ENCODE data around the gene C9orf85. TPM values are rescaled to one million over a fixed set of nuclear protein-coding genes. Genes with fewer than 3 reads are reported as not detected.

The C9orf85 gene
- 11.0 and 12.8 TPM in 2 replicates for total RNA-seq

GRCh38 chr9:71911061-71911907 is at the start of gene C9orf85, which contains the start of gene ABHD17B:
Gene C9orf85, plus strand, starts transcription at chr9:71911639. Its CDS starts 96 bp downstream, at chr9:71911735.
Gene ABHD17B, minus strand, starts transcription at chr9:71911193. Its CDS starts 36,113 bp downstream, at chr9:71875080.
- intact Hi-C loops (cut with micrococcal nuclease): loop anchor here (1.0 to 10.0 kb wide), 13 partner anchors 9 to 1653 kb away; partner anchors contain the start of genes ANXA1, SMC5 and ZFAND5

GRCh38 chr9:71863631-71864030 is 47.8 kb upstream of the C9orf85 start:
- intact Hi-C loops (cut with micrococcal nuclease): no loop called here

- intact Hi-C loops (cut with micrococcal nuclease): loop anchor here (2.0 kb wide), 1 partner anchor 17 kb away; no protein-coding TSS in a partner anchor
Observed at GRCh38 chr9:71875345-71875744, 36.1 kb upstream of the C9orf85 start.

- intact Hi-C loops (cut with micrococcal nuclease): no loop called here
Observed at GRCh38 chr9:71876106-71876505, 35.3 kb upstream of the C9orf85 start.

GRCh38 chr9:71876829-71877228 is 34.6 kb upstream of the C9orf85 start:
- intact Hi-C loops (cut with micrococcal nuclease): no loop called here

GRCh38 chr9:71878327-71879274 is 32.8 kb upstream of the C9orf85 start:
- intact Hi-C loops (cut with micrococcal nuclease): loop anchor here (2.0 kb wide), 1 partner anchor 18 kb away; no protein-coding TSS in a partner anchor

GRCh38 chr9:71879644-71880174 is 31.7 kb upstream of the C9orf85 start:
- intact Hi-C loops (cut with micrococcal nuclease): loop anchor here (2.0 kb wide), 1 partner anchor 17 kb away; no protein-coding TSS in a partner anchor

GRCh38 chr9:71884005-71884404 is 27.4 kb upstream of the C9orf85 start:
- intact Hi-C loops (cut with micrococcal nuclease): no loop called here

- intact Hi-C loops (cut with micrococcal nuclease): no loop called here
Observed at GRCh38 chr9:71885467-71885866, 26.0 kb upstream of the C9orf85 start.

- intact Hi-C loops (cut with micrococcal nuclease): no loop called here
Observed at GRCh38 chr9:71886015-71886414, 25.4 kb upstream of the C9orf85 start.

GRCh38 chr9:71886541-71886940 is 24.9 kb upstream of the C9orf85 start:
- intact Hi-C loops (cut with micrococcal nuclease): no loop called here

GRCh38 chr9:71887362-71887761 is 24.1 kb upstream of the C9orf85 start:
- intact Hi-C loops (cut with micrococcal nuclease): loop anchor here (1.0 kb wide), 1 partner anchor 8 kb away; no protein-coding TSS in a partner anchor

GRCh38 chr9:71890042-71890679 is 21.3 kb upstream of the C9orf85 start:
- intact Hi-C loops (cut with micrococcal nuclease): no loop called here

- intact Hi-C loops (cut with micrococcal nuclease): no loop called here
Observed at GRCh38 chr9:71891557-71892189, 19.8 kb upstream of the C9orf85 start.

GRCh38 chr9:71895117-71895516 is 16.3 kb upstream of the C9orf85 start:
- intact Hi-C loops (cut with micrococcal nuclease): loop anchor here (1.0 to 5.0 kb wide), 3 partner anchors 8 to 113 kb away; no protein-coding TSS in a partner anchor

GRCh38 chr9:71895955-71896354 is 15.5 kb upstream of the C9orf85 start:
- intact Hi-C loops (cut with micrococcal nuclease): loop anchor here (1.0 to 5.0 kb wide), 4 partner anchors 9 to 114 kb away; no protein-coding TSS in a partner anchor

GRCh38 chr9:71896761-71897160 is 14.7 kb upstream of the C9orf85 start:
- intact Hi-C loops (cut with micrococcal nuclease): loop anchor here (1.0 to 5.0 kb wide), 6 partner anchors 15 to 114 kb away; partner anchors contain the start of genes ABHD17B and C9orf85

GRCh38 chr9:71897577-71897976 is 13.9 kb upstream of the C9orf85 start:
- intact Hi-C loops (cut with micrococcal nuclease): loop anchor here (1.0 to 5.0 kb wide), 6 partner anchors 14 to 115 kb away; partner anchors contain the start of genes ABHD17B and C9orf85

GRCh38 chr9:71898756-71899155 is 12.7 kb upstream of the C9orf85 start:
- intact Hi-C loops (cut with micrococcal nuclease): loop anchor here (5.0 kb wide), 2 partner anchors 41 to 116 kb away; no protein-coding TSS in a partner anchor
